Upper lobe of left lung (tissue), 6 donors: ENCODE results near the gene RRP1B. TPM values are rescaled to one million over a fixed set of nuclear protein-coding genes. Genes with fewer than 3 reads are reported as not detected.

Experiments used
- ATAC-seq, 2 donors: fragments of 200-7000 bp; cut with Tn5 transposase; one replicate each; pipeline ENCODE4 v1.9.1; 2022; ENCODE audit warnings: mild to moderate bottlenecking in 2 of 2, moderate library complexity in 2 of 2; ENCODE audit not compliant: low FRiP score in 2 of 2
- DNase-seq, 2 donors: peaks; one replicate each; pipeline ENCODE4 v3.0.0-alpha.2; 2019 to 2020
- H3K27ac ChIP-seq, 4 donors: fragments of 200-600 bp; sonication (generic); one replicate each; pipeline ENCODE4 v1.5.1; 2016 to 2019
- H3K27me3 ChIP-seq, 4 donors: fragments of 200-600 bp; sonication (generic); one replicate each; pipeline ENCODE4 v1.5.1; 2017 to 2019
- H3K36me3 ChIP-seq, 4 donors: fragments of 200-600 bp; sonication (generic); one replicate each; pipeline ENCODE4 v1.5.1; 2016 to 2019
- H3K4me1 ChIP-seq, 4 donors: fragments of 200-600 bp; sonication (generic); one replicate each; pipeline ENCODE4 v1.5.1; 2018 to 2019
- H3K4me3 ChIP-seq, 4 donors: fragments of 200-600 bp; sonication (generic); one replicate each; pipeline ENCODE4 v1.5.1; 2017 to 2019; ENCODE audit warnings: mild to moderate bottlenecking in 2 of 4, moderate library complexity in 1 of 4
- H3K9me3 ChIP-seq, 4 donors: fragments of 200-600 bp; sonication (generic); one replicate each; pipeline ENCODE4 v1.5.1; 2018 to 2019
- CTCF ChIP-seq, 6 experiments: fragments of 450-650 bp in 4 of 6; fragments of 200-600 bp in 2 of 6; sonication (generic) in 2 of 6; IDR thresholded peaks; one replicate each; pipeline ENCODE4 v1.5.1; 2016 to 2019; ENCODE audit warnings: antibody characterized with exemption in 6 of 6
- EP300 ChIP-seq, 4 donors: sonication (generic); formaldehyde crosslinking; IDR thresholded peaks; one replicate each; pipeline ENCODE4 v1.5.1; 2017; ENCODE audit warnings: antibody characterized with exemption in 4 of 4, control low read depth in 2 of 4
- POLR2A ChIP-seq, 4 donors: fragments of 450-650 bp; IDR thresholded peaks; one replicate each; pipeline ENCODE4 v1.5.1; 2016 to 2017; ENCODE audit warnings: antibody characterized with exemption in 4 of 4, mild to moderate bottlenecking in 2 of 4
- POLR2AphosphoS5 ChIP-seq, 2 donors: sonication (generic); formaldehyde crosslinking; IDR thresholded peaks; one replicate each; pipeline ENCODE4 v1.5.1; 2017; ENCODE audit warnings: antibody characterized with exemption in 2 of 2
- WGBS, 2 donors: methylation state at CpG; one replicate each; pipeline ENCODE4 v1.1.5; 2017 to 2018; 5-methylcytosine and 5-hydroxymethylcytosine counted together
- total RNA-seq, 6 donors: library from RNA; depleted of rRNA in 4 of 6; stranded (reverse); fragments of >200 nt in 4 of 6; gene quantifications; one replicate each; pipeline versions ENCODE4 v1.1.0 to v1.2.1, GENCODE V29; 2016 to 2021
- donor health status: DM: no; HTN: no; CAD: no; lungs with moderate emphysema.
- donor health status: DM: no; HTN: yes; CAD: no; lungs with severe emphysema.

The RRP1B gene
- total RNA-seq, 6 donors from 2014 or later: 11.5 to 22.8 (median 19.7) TPM

- ATAC-seq: no peak
- no peak overlapping the region for H3K4me3 ChIP-seq
- H3K27me3 ChIP-seq: no peaks in the 10 kb centered on the region
- no peaks in the 10 kb centered on the region for H3K9me3 ChIP-seq
- DNase-seq: no peak
- H3K4me1 ChIP-seq: peaks cover 17 to 45% (median 27%) of the 10 kb centered on the region in 4 donors
- 88 to 92% methylated on average over 6 to 35 of the region's 35 CpGs for WGBS, 2 donors
- peak overlapping the region in 1 of 4 donors; percentile 26 for H3K27ac ChIP-seq
- peaks cover 0 to 40% (median 24%) of the 10 kb centered on the region in 4 donors for H3K36me3 ChIP-seq
- TF ChIP-seq EP300 (IDR thresholded peaks at IDR 0.05) (no peak), POLR2A (IDR thresholded peaks at IDR 0.05) (no peak), POLR2AphosphoS5 (IDR thresholded peaks at IDR 0.05) (no peak), CTCF (IDR thresholded peaks at IDR 0.05) (no peak)
These were observed 78.0 kb downstream of the RRP1B start for GRCh38 chr21:43737158-43737950.

GRCh38 chr21:43739621-43740435 is 80.5 kb downstream of the RRP1B start:
- no peaks in the 10 kb centered on the region for H3K27me3 ChIP-seq
- peaks cover 6 to 59% (median 40%) of the 10 kb centered on the region in 4 donors for H3K36me3 ChIP-seq
- peak overlapping the region in 3 of 4 donors; percentile 67 to 78 (median 72) for H3K27ac ChIP-seq
- DNase-seq (peak in 1 of 2 donors; percentile 83), ATAC-seq (peak in 1 of 2 donors; percentile 18)
- no peaks in the 10 kb centered on the region for H3K9me3 ChIP-seq
- H3K4me3 ChIP-seq: no peak overlapping the region
- H3K4me1 ChIP-seq: peaks cover 3 to 21% (median 9%) of the 10 kb centered on the region in 4 donors
- TF ChIP-seq EP300 (IDR thresholded peaks at IDR 0.05): no peak
- no peak for TF ChIP-seq POLR2A (IDR thresholded peaks at IDR 0.05)
- TF ChIP-seq CTCF (IDR thresholded peaks at IDR 0.05): no peak
- no peak for TF ChIP-seq POLR2AphosphoS5 (IDR thresholded peaks at IDR 0.05)
- WGBS, 2 donors: 81 to 90% methylated on average over 15 to 18 of the region's 25 CpGs

GRCh38 chr21:43740497-43741156 is 81.3 kb downstream of the RRP1B start:
- Histone ChIP-seq H3K36me3 (peaks cover 7 to 63% (median 43%) of the 10 kb centered on the region in 4 donors), H3K27me3 (no peaks in the 10 kb centered on the region), H3K9me3 (no peaks in the 10 kb centered on the region), H3K27ac (peak overlapping the region; percentile 24 to 78 (median 70)), H3K4me1 (peaks cover 0 to 13% (median 1%) of the 10 kb centered on the region in 4 donors), H3K4me3 (no peak overlapping the region)
- TF ChIP-seq EP300 (IDR thresholded peaks at IDR 0.05) (no peak), POLR2A (IDR thresholded peaks at IDR 0.05) (peak in 1 of 4 donors; percentile 8), POLR2AphosphoS5 (IDR thresholded peaks at IDR 0.05) (no peak), CTCF (IDR thresholded peaks at IDR 0.05) (no peak)
- 42% methylated on average over 21 of the region's 25 CpGs; no CpG with 5 or more reads in 1 of the 2 donors for WGBS, 2 donors
- ATAC-seq (peak; percentile 45 to 74), DNase-seq (peak in 1 of 2 donors; percentile 87)

- ATAC-seq (no peak), DNase-seq (no peak)
- H3K27ac ChIP-seq: no peak overlapping the region
These were observed 82.2 kb downstream of the RRP1B start for GRCh38 chr21:43741423-43742096.

More at GRCh38 chr21:43741423-43742096, 82.2 kb downstream of the RRP1B start:
- no peak overlapping the region for H3K4me3 ChIP-seq
- 85 to 88% methylated on average over 2 to 13 of the region's 28 CpGs for WGBS, 2 donors
- TF ChIP-seq CTCF (IDR thresholded peaks at IDR 0.05) (no peak), EP300 (IDR thresholded peaks at IDR 0.05) (no peak), POLR2AphosphoS5 (IDR thresholded peaks at IDR 0.05) (no peak), POLR2A (IDR thresholded peaks at IDR 0.05) (no peak)
- no peaks in the 10 kb centered on the region for H3K9me3 ChIP-seq
- no peaks in the 10 kb centered on the region for H3K27me3 ChIP-seq
- peaks cover 0 to 6% (median 0%) of the 10 kb centered on the region in 4 donors for H3K4me1 ChIP-seq
- H3K36me3 ChIP-seq: peaks cover 12 to 64% (median 47%) of the 10 kb centered on the region in 4 donors
